HepG2 (cell line): Measurements from ENCODE around the gene PPFIA4. TPM values are rescaled to one million over a fixed set of nuclear protein-coding genes. Genes with fewer than 3 reads are reported as not detected.

Source experiments
- GPN1 ChIP-seq: sonication (generic); formaldehyde crosslinking; IDR thresholded peaks from 2 replicates; pipeline ENCODE4 v1.5.1; 2020; ENCODE audit warnings: missing genetic modification reagents, borderline replicate concordance
- HOXA5 ChIP-seq: sonication (generic); formaldehyde crosslinking; IDR thresholded peaks from 2 replicates; pipeline ENCODE4 v1.4.0; 2020; ENCODE audit warnings: missing genetic modification reagents
- KDM3A ChIP-seq: IDR thresholded peaks from 2 replicates; pipeline ENCODE4 v1.6.1; 2018; ENCODE audit warnings: low read depth, missing compliant biosample characterization
- KLF13 ChIP-seq: sonication (generic); formaldehyde crosslinking; IDR thresholded peaks from 2 replicates; pipeline ENCODE4 v1.4.0; 2020; ENCODE audit warnings: mild to moderate bottlenecking, missing genetic modification reagents
- MED1 ChIP-seq: sonication (generic); formaldehyde crosslinking; IDR thresholded peaks from 2 replicates; pipeline ENCODE4 v1.4.0; 2020; ENCODE audit warnings: missing genetic modification reagents
- MNT ChIP-seq: fragments of 450-650 bp; IDR thresholded peaks from 2 replicates; pipeline ENCODE4 v1.6.1; 2016
- MYNN ChIP-seq: sonication (generic); formaldehyde crosslinking; IDR thresholded peaks from 2 replicates; pipeline ENCODE4 v1.4.0; 2020; ENCODE audit warnings: mild to moderate bottlenecking, low read depth, missing genetic modification reagents
- PHF8 ChIP-seq: sonication (generic); formaldehyde crosslinking; IDR thresholded peaks from 2 replicates; pipeline ENCODE4 v1.5.0; 2020; ENCODE audit warnings: missing genetic modification reagents
- PLSCR1 ChIP-seq: sonication (generic); formaldehyde crosslinking; IDR thresholded peaks from 2 replicates; pipeline ENCODE4 v1.5.0; 2020; ENCODE audit warnings: missing genetic modification reagents, mild to moderate bottlenecking, borderline replicate concordance
- POLR2AphosphoS2 ChIP-seq: IDR thresholded peaks from 2 replicates; pipeline ENCODE4 v1.6.1; 2011; ENCODE audit warnings: low read depth, low read length, improper control_type of control experiment
- PRDM15 ChIP-seq: sonication (generic); formaldehyde crosslinking; IDR thresholded peaks from 2 replicates; pipeline ENCODE4 v1.4.0; 2020; ENCODE audit warnings: missing genetic modification reagents
- TFDP1 ChIP-seq: IDR thresholded peaks from 2 replicates; pipeline ENCODE4 v1.6.1; 2016; ENCODE audit warnings: missing compliant biosample characterization, missing genetic modification reagents, borderline replicate concordance
- TOE1 ChIP-seq: sonication (generic); formaldehyde crosslinking; IDR thresholded peaks from 2 replicates; pipeline ENCODE4 v1.4.0; 2020; ENCODE audit warnings: mild to moderate bottlenecking, missing genetic modification reagents
- ZBTB39 ChIP-seq: sonication (generic); formaldehyde crosslinking; IDR thresholded peaks from 2 replicates; pipeline ENCODE4 v1.5.0; 2020; ENCODE audit warnings: missing genetic modification reagents
- ZNF616 ChIP-seq: sonication (generic); formaldehyde crosslinking; IDR thresholded peaks from 2 replicates; pipeline ENCODE4 v1.5.0; 2020; ENCODE audit warnings: low read depth, mild to moderate bottlenecking, missing genetic modification reagents
- ZNF75D ChIP-seq: sonication (generic); formaldehyde crosslinking; IDR thresholded peaks from 2 replicates; pipeline ENCODE4 v1.8.1; 2023; ENCODE audit warnings: missing genetic modification reagents, mild to moderate bottlenecking, borderline replicate concordance
- ZSCAN9 ChIP-seq: IDR thresholded peaks from 2 replicates; pipeline ENCODE4 v1.6.1; 2016; ENCODE audit warnings: borderline replicate concordance
- ZXDC ChIP-seq: sonication (generic); formaldehyde crosslinking; IDR thresholded peaks from 2 replicates; pipeline ENCODE4 v1.5.0; 2020; ENCODE audit warnings: mild to moderate bottlenecking, missing genetic modification reagents
- polyA plus RNA-seq, 8 experiments: library from polyadenylated mRNA; depleted of rRNA in 3 of 8; stranded (reverse) in 7 of 8; unstranded in 1 of 8; fragments of >200 nt; fragmentation: Illumina TruSeq in 4 of 8; extraction: Trizol in 4 of 8; gene quantifications; 2 replicates each; pipeline versions ENCODE4 v1.2.1 to v1.2.3, GENCODE V29; 2011 to 2016; ENCODE audit warnings: low read depth in 4 of 8, missing spikeins in 1 of 8, mixed read lengths in 1 of 8; ENCODE audit not compliant: insufficient read depth in 1 of 8
- total RNA-seq, 5 experiments: library from RNA; depleted of rRNA; stranded (reverse); fragments of >200 nt; fragmentation: Illumina TruSeq; extraction: Trizol; gene quantifications; 2 replicates each; pipeline ENCODE4 v1.2.3, GENCODE V29; 2016; ENCODE audit warnings: low read depth in 1 of 5

Gene PPFIA4
- total and polyA plus RNA-seq, 2 of the 13 experiments (the other 11 are each of a cell fraction or from before 2014, with no cell fraction given), result 6.4 TPM; not detected in 1

GRCh38 chr1:203026031-203026665 lies at the start of gene PPFIA4 (continued):
- TF ChIP-seq GPN1 (CRISPR knock-in tag), result no peak
- TF ChIP-seq MYNN (CRISPR knock-in tag), result no peak
- no peak for TF ChIP-seq PLSCR1 (CRISPR knock-in tag)
- no peak for TF ChIP-seq PRDM15
- no peak for TF ChIP-seq TOE1 (CRISPR knock-in tag)
- TF ChIP-seq ZXDC (CRISPR knock-in tag), result no peak
- peak; percentile 41; the same call in 1 of the 2 replicates for TF ChIP-seq TFDP1 (CRISPR knock-in tag)
- peak; percentile 39 for TF ChIP-seq MED1 (CRISPR knock-in tag)
- TF ChIP-seq KLF13 (CRISPR knock-in tag), result no peak
- no peak for TF ChIP-seq PHF8 (CRISPR knock-in tag)
- TF ChIP-seq ZNF75D (CRISPR knock-in tag), result no peak
- TF ChIP-seq KDM3A (CRISPR knock-in tag), result no peak
- TF ChIP-seq ZNF616 (CRISPR knock-in tag), result 0 out of 2 replicates have a peak, but pooled peaks have one; percentile 55
- TF ChIP-seq ZBTB39 (CRISPR knock-in tag), result no peak
- TF ChIP-seq HOXA5 (CRISPR knock-in tag), result no peak
- TF ChIP-seq ZSCAN9 (CRISPR knock-in tag), result no peak
- no peak for TF ChIP-seq MNT
- peak; percentile 72 for TF ChIP-seq POLR2AphosphoS2
